OCI-LY7 (cell line): ENCODE results near the gene CLDN8. TPM values are rescaled to one million over a fixed set of nuclear protein-coding genes. Genes with fewer than 3 reads are reported as not detected.

Experiments used
- BruUV-seq: library from RNA; stranded (reverse); fragments of 400-500 nt; replicated peaks from 2 replicates; lab custom pipeline; 2021; lab: Mats Ljungman, UMichigan
- CTCF ChIA-PET: fragments of 300-600 bp; sonication (Branson Sonifier 250); formaldehyde crosslinking; loops from one replicate; lab custom pipeline; 2022; ENCODE audit warnings: antibody characterized with exemption; ENCODE audit not compliant: unreplicated experiment; lab: Charles Lee
- POLR2A ChIA-PET: fragments of 300-600 bp; sonication (Branson Sonifier 250); formaldehyde crosslinking; loops from one replicate; lab custom pipeline; 2022; ENCODE audit warnings: antibody characterized with exemption; lab: Charles Lee
- DNase-seq: peaks from one replicate; pipeline ENCODE4 v3.0.0-alpha.2; 2015; ENCODE audit warnings: low spot score
- H2AFZ ChIP-seq: fragments of 200-600 bp; sonication (generic), shearing (Covaris generic); 2 replicates; pipeline ENCODE4 v1.6.1; 2014; ENCODE audit warnings: mild to moderate bottlenecking, antibody characterized with exemption, low read length, moderate library complexity
- H3K27ac ChIP-seq: fragments of 200-600 bp; sonication (generic); 2 replicates; pipeline ENCODE4 v1.5.1; 2014; ENCODE audit warnings: mixed run types, low read depth, mild to moderate bottlenecking, moderate library complexity, low read length, inconsistent platforms; ENCODE audit not compliant: poor library complexity, severe bottlenecking
- H3K36me3 ChIP-seq: fragments of 200-600 bp; sonication (generic); 2 replicates; pipeline ENCODE4 v1.6.1; 2014; ENCODE audit warnings: mild to moderate bottlenecking, antibody characterized with exemption, low read length, moderate library complexity, mixed read lengths; ENCODE audit not compliant: insufficient read depth
- H3K4me1 ChIP-seq: fragments of 200-600 bp; sonication (generic); 2 replicates; pipeline ENCODE4 v1.5.1; 2014; ENCODE audit warnings: mild to moderate bottlenecking, low read length; ENCODE audit not compliant: insufficient read depth, poor library complexity, severe bottlenecking
- H3K4me2 ChIP-seq: fragments of 200-600 bp; sonication (generic); 2 replicates; pipeline ENCODE4 v1.6.1; 2014; ENCODE audit warnings: mild to moderate bottlenecking, low read length
- H3K4me3 ChIP-seq: fragments of 200-600 bp; sonication (generic); 2 replicates; pipeline ENCODE4 v1.5.1; 2014; ENCODE audit warnings: mild to moderate bottlenecking, low read depth, low read length; ENCODE audit not compliant: poor library complexity, severe bottlenecking
- H3K79me2 ChIP-seq: fragments of 200-600 bp; sonication (generic); 2 replicates; pipeline ENCODE4 v1.6.1; 2016; ENCODE audit warnings: low read depth, mild to moderate bottlenecking, low read length, moderate library complexity, mixed read lengths; ENCODE audit not compliant: insufficient read depth
- H3K9me2 ChIP-seq: fragments of 200-600 bp; sonication (generic); 2 replicates; pipeline ENCODE4 v1.6.1; 2016; ENCODE audit warnings: mild to moderate bottlenecking, low read length, mixed read lengths; ENCODE audit not compliant: insufficient read depth
- H3K9me3 ChIP-seq: fragments of 200-600 bp; sonication (generic); 2 replicates; pipeline ENCODE4 v1.6.1; 2014; ENCODE audit warnings: mild to moderate bottlenecking, mixed run types, low read length, mixed read lengths
- H4K20me1 ChIP-seq: fragments of 200-600 bp; sonication (generic); 2 replicates; pipeline ENCODE4 v1.6.1; 2014; ENCODE audit warnings: mild to moderate bottlenecking, antibody characterized with exemption, low read length, moderate library complexity, mixed read lengths; ENCODE audit not compliant: insufficient read depth
- CTCF ChIP-seq: fragments of 200-600 bp; sonication (generic); conservative IDR thresholded peaks from 2 replicates; pipeline ENCODE4 v1.5.1; 2014; ENCODE audit warnings: mild to moderate bottlenecking, antibody characterized with exemption, low read length, moderate library complexity, mixed read lengths
- EZH2phosphoT487 ChIP-seq: fragments of 200-600 bp; sonication (generic); IDR thresholded peaks from 2 replicates; pipeline ENCODE4 v1.6.1; 2018; ENCODE audit warnings: low read depth, borderline replicate concordance, mild to moderate bottlenecking, mixed run types, antibody characterized with exemption, low read length, moderate library complexity, mixed read lengths
- intact Hi-C: fragments of 100-400 bp; cut with micrococcal nuclease; formaldehyde crosslinking; loops from one replicate; pipeline ENCODE4 v1.10.0; 2022; ENCODE audit not compliant: unreplicated experiment
- total RNA-seq, 2 experiments: library from RNA; depleted of rRNA in 1 of 2; stranded (reverse); fragments of >200 nt in 1 of 2; shearing (Covaris generic) in 1 of 2; gene quantifications; 2 replicates each; pipeline ENCODE4 v1.2.3, GENCODE V29; 2014 to 2022

Gene CLDN8
- total RNA-seq, 2 experiments from 2014 or later, result not detected

- Histone ChIP-seq H3K79me2 (no peaks in the 10 kb centered on the region), H4K20me1 (no peaks in the 10 kb centered on the region), H3K27ac (no peak overlapping the region), H3K36me3 (no peaks in the 10 kb centered on the region), H3K9me3 (no peaks in the 10 kb centered on the region), H3K4me1 (no peaks in the 10 kb centered on the region), H2AFZ (no peak overlapping the region), H3K4me2 (no peak overlapping the region), H3K9me2 (no peaks in the 10 kb centered on the region), H3K4me3 (no peak overlapping the region)
- intact Hi-C loops, result no loop called here
- TF ChIP-seq CTCF (no peak), EZH2phosphoT487 (no peak)
- POLR2A ChIA-PET, result no interaction called here
- no peak for DNase-seq
- BruUV-seq, result no TSS peak
- CTCF ChIA-PET, result no interaction called here
Measured at GRCh38 chr21:30164796-30165195, 51.1 kb downstream of the CLDN8 start.

Other genes starting within 250 kb of the CLDN8 start
- gene CLDN17, start 49.3 kb downstream of the CLDN8 start, total RNA-seq (2014; rRNA removed; shearing (Covaris generic)), result not detected in 2 replicates
- not detected in 2 replicates for gene CLDN17, start 49.3 kb downstream of the CLDN8 start, total RNA-seq (2022)
- gene KRTAP24-1, start 66.9 kb upstream of the CLDN8 start, total RNA-seq (2014; rRNA removed; shearing (Covaris generic)), result not detected in 2 replicates
- not detected in 2 replicates for gene KRTAP24-1, start 66.9 kb upstream of the CLDN8 start, total RNA-seq (2022)
- not detected in 2 replicates for gene KRTAP25-1, start 73.4 kb upstream of the CLDN8 start, total RNA-seq (2014; rRNA removed; shearing (Covaris generic))
- not detected in 2 replicates for gene KRTAP25-1, start 73.4 kb upstream of the CLDN8 start, total RNA-seq (2022)
- gene KRTAP26-1, start 104.2 kb upstream of the CLDN8 start, total RNA-seq (2014; rRNA removed; shearing (Covaris generic)), result not detected in 2 replicates
- gene KRTAP26-1, start 104.2 kb upstream of the CLDN8 start, total RNA-seq (2022), result not detected in 2 replicates
- gene KRTAP27-1, start 121.6 kb upstream of the CLDN8 start, total RNA-seq (2014; rRNA removed; shearing (Covaris generic)), result not detected in 2 replicates
- gene KRTAP27-1, start 121.6 kb upstream of the CLDN8 start, total RNA-seq (2022), result not detected in 2 replicates
- not detected in 2 replicates for gene KRTAP23-1, start 132.5 kb upstream of the CLDN8 start, total RNA-seq (2014; rRNA removed; shearing (Covaris generic))
- not detected in 2 replicates for gene KRTAP23-1, start 132.5 kb upstream of the CLDN8 start, total RNA-seq (2022)
- gene KRTAP13-2, start 156.2 kb upstream of the CLDN8 start, total RNA-seq (2014; rRNA removed; shearing (Covaris generic)), result not detected in 2 replicates
- gene KRTAP13-2, start 156.2 kb upstream of the CLDN8 start, total RNA-seq (2022), result not detected in 2 replicates
- not detected in 2 replicates for gene KRTAP13-1, start 179.9 kb upstream of the CLDN8 start, total RNA-seq (2014; rRNA removed; shearing (Covaris generic))
- gene KRTAP13-1, start 179.9 kb upstream of the CLDN8 start, total RNA-seq (2022), result not detected in 2 replicates
- not detected in 2 replicates for gene KRTAP13-3, start 209.8 kb upstream of the CLDN8 start, total RNA-seq (2014; rRNA removed; shearing (Covaris generic))
- not detected in 2 replicates for gene KRTAP13-3, start 209.8 kb upstream of the CLDN8 start, total RNA-seq (2022)
- gene KRTAP13-4, start 214.1 kb upstream of the CLDN8 start, total RNA-seq (2014; rRNA removed; shearing (Covaris generic)), result not detected in 2 replicates
- not detected in 2 replicates for gene KRTAP13-4, start 214.1 kb upstream of the CLDN8 start, total RNA-seq (2022)
- not detected in 2 replicates for gene KRTAP15-1, start 224.2 kb upstream of the CLDN8 start, total RNA-seq (2014; rRNA removed; shearing (Covaris generic))
- gene KRTAP15-1, start 224.2 kb upstream of the CLDN8 start, total RNA-seq (2022), result not detected in 2 replicates